Omental fat pad (tissue), 4 donors: ENCODE data around the gene IL6ST. TPM values are rescaled to one million over a fixed set of nuclear protein-coding genes. Genes with fewer than 3 reads are reported as not detected.

Source experiments
- ATAC-seq: fragments of 150-250 bp; one replicate; pipeline ENCODE4 v1.9.1; 2016; ENCODE audit warnings: mild to moderate bottlenecking, moderate library complexity; ENCODE audit not compliant: low FRiP score
- DNase-seq: peaks from one replicate; pipeline ENCODE4 v3.0.0-alpha.2; 2019; ENCODE audit warnings: low spot score
- total RNA-seq, 4 donors: library from RNA; depleted of rRNA; stranded (reverse); fragments of >200 nt; gene quantifications; one replicate each; pipeline ENCODE4 v1.1.0, GENCODE V29; 2016
- TF ChIP-seq, protein P1 (sequence below), 3 donors: fragments of 450-650 bp; IDR thresholded peaks; one replicate each; pipeline ENCODE4 v1.5.1; 2016 to 2017; ENCODE audit warnings: antibody characterized with exemption in 3 of 3, mild to moderate bottlenecking in 3 of 3, moderate library complexity in 2 of 3

The IL6ST gene
- total RNA-seq, 4 donors from 2014 or later, result 555 to 806 (median 682) TPM

DNA sequence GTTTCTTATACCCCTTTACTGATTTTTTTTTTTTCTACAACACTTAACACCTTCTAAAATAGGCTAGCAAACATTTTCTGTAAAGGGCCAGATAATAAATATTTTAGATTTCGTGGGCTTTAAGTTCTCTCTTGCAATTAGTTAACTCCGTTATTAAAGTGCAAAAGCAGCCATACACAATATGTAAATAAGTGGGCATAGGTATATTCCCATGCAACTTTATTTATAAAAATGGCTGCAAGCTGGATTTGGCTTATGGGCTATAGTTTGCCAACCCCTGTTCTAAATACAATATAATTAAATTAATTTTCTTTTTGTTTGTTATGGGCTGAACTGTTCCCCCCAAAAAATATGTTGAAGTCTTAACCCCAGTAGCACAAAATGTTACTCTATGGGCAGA is 10.8 kb downstream of the IL6ST start:
- ATAC-seq, result no peak
- no peak for DNase-seq
- TF ChIP-seq, protein P1, sequence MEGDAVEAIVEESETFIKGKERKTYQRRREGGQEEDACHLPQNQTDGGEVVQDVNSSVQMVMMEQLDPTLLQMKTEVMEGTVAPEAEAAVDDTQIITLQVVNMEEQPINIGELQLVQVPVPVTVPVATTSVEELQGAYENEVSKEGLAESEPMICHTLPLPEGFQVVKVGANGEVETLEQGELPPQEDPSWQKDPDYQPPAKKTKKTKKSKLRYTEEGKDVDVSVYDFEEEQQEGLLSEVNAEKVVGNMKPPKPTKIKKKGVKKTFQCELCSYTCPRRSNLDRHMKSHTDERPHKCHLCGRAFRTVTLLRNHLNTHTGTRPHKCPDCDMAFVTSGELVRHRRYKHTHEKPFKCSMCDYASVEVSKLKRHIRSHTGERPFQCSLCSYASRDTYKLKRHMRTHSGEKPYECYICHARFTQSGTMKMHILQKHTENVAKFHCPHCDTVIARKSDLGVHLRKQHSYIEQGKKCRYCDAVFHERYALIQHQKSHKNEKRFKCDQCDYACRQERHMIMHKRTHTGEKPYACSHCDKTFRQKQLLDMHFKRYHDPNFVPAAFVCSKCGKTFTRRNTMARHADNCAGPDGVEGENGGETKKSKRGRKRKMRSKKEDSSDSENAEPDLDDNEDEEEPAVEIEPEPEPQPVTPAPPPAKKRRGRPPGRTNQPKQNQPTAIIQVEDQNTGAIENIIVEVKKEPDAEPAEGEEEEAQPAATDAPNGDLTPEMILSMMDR (IDR thresholded peaks at IDR 0.05), result no peak

DNA sequence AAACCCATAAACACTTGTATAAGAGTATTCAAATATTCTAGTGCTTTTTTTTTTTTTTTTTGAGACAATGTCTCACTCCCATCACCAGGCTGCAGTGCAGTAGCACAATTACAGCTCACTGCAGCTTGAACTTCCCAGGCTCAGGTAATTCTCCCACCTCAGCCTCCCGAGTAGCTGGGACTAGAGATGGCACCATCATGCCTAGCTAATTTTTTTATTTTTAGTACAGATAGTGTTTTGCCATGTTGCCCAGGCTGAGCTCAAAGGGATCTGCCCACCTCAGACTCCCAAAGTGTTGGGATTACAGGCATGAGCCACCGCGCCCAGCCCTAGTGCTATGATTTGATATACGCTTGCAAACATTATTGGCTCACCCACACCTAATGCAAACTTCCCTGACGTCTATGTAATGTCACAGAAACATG is 11.8 kb downstream of the IL6ST start:
- TF ChIP-seq, protein P1 (IDR thresholded peaks at IDR 0.05), result no peak
- peak; percentile 43 for ATAC-seq
- no peak for DNase-seq

DNA sequence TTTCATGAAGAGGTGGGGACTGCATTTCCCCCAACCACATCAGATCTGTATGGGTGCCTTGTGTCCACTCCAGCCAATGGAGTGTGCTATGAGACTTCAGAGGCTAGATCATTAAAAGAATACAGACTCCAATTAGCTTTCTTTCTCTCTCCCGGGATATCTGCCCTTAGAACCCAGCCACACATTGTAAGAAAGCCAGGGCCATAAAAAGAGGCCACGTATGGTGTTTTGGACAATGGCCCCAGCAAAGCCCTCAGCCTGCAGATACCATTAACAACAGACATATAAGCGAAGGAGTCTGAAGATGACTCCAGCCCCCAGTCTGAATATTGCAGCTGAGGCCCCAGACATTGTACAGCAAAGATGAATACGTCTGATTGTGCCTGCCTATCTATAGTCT is 21.5 kb downstream of the IL6ST start:
- no peak for DNase-seq
- TF ChIP-seq, protein P1 (IDR thresholded peaks at IDR 0.05), result no peak
- ATAC-seq, result no peak

DNA sequence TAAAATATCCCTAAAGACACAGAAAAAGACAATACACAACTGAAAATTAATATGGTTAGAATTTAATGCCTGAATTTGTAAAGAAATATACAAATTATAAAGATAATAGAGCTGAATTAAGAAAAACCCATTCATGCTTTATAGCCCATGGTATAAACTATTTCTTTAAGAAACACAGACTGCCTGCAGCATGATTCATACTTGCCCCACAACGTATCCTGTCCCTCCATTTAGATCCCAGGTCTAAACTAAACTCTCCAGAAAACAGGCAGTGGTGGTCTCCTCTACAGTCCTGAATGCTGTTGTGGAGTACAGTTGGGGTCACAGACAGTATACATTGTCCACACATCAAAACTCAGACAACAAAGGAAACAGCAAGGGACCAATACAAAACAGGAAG is 24.8 kb downstream of the IL6ST start:
- DNase-seq, result no peak
- no peak for ATAC-seq
- TF ChIP-seq, protein P1 (IDR thresholded peaks at IDR 0.05), result no peak

DNA sequence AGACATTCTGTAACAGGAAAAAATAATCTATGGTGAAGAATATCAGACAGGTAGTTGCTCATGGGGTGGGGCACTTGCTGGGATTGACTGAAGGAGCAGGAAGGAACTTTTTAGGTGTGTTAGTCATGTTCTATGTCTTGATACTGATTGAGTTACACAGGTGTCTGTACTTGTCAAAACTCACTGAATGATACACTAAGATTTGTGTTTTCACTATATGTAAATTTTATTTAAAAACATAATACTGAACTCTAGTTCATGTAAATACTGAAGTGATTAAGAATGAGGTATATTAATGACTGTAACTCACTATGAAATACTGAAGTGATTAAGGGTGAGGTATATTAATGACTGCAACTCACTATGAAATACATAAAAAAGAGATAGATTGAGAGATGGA is 28.5 kb downstream of the IL6ST start:
- DNase-seq (no peak), ATAC-seq (no peak)
- TF ChIP-seq, protein P1 (IDR thresholded peaks at IDR 0.05), result no peak

DNA sequence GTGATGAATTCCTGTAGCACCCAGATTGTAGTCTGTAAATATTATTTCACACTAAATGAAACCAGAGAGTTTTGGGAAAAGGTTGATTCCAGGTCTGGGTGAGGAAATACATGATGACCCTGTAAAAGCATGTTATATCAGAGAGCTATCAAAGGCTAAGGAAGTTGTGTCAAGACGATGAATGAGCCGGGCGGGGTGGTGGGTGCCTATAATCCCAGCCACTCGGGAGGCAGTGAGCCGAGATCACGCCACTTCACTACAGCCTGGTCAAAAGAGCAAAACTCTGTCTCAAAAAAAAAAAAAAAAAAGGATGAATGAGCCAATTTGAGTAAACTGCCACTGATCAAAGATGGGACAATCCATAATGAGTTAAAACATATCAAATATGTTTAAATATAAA is 29.2 kb downstream of the IL6ST start:
- ATAC-seq, result no peak
- TF ChIP-seq, protein P1 (IDR thresholded peaks at IDR 0.05), result no peak
- no peak for DNase-seq

DNA sequence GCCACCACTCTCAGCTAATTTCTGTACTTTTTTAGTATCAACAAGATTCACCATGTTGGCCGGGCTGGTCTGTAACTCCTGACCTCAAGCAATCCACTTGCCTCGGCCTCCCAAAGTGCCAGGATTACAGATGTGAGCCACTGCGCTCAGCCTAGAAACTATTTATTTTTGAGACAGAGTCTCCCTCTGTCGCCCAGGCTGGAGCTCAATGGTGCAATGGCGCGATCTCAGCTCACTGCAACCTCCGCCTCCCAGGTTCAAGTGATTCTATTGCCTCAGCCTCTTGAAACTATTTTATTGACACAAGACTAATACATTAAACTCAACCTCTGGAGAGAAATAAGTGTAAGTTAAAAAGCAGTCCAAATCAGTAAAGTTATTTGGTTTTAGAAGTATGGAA is 34.0 kb downstream of the IL6ST start:
- TF ChIP-seq, protein P1 (IDR thresholded peaks at IDR 0.05), result no peak
- DNase-seq, result no peak
- ATAC-seq, result no peak
